Esophagus muscularis mucosa (tissue), 3 donors: ENCODE measurements around the gene TMEM72.

ENCODE experiments used
- CTCF ChIP-seq, 3 experiments: fragments of 200-600 bp in 2 of 3; fragments of 450-650 bp in 1 of 3; sonication (generic) in 2 of 3; IDR thresholded peaks; one replicate each; pipeline ENCODE4 v1.5.1; 2017 to 2019; ENCODE audit warnings: antibody characterized with exemption in 3 of 3, mild to moderate bottlenecking in 2 of 3, moderate library complexity in 1 of 3
- POLR2A ChIP-seq: fragments of 450-650 bp; IDR thresholded peaks from one replicate; pipeline ENCODE4 v1.6.1; 2017; ENCODE audit warnings: antibody characterized with exemption, moderate library complexity, mild to moderate bottlenecking, low read depth

DNA sequence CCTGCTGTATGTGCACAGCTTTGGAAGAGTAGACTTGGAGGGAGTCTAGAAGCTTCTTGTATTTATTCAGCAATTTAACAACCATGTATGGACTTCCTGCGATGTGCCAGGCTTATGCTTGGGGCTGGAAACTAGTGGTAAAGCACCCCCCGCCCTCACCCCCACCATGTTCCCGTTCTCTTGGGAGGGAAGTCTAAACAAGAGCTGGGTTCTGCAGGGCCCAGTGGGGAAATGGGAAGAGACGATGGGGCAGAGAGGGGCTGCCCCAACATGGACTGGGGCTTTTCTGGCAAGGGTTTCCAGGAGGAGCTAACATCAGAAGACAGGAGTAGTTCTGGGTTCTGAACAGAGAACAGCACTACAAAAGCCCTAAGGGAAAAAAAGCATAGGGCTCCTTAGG is 56.5 kb downstream of the TMEM72 start:
- TF ChIP-seq CTCF (IDR thresholded peaks at IDR 0.05) (no peak), POLR2A (no peak)
